ENCODE data around the gene ZBED1.

ZBED1 gene

GRCh38 chrX:2490634-2491033 lies 10.1 kb downstream of the ZBED1 start:
- no peak overlapping the region for H3K27ac ChIP-seq
- TF ChIP-seq CTCF (IDR thresholded peaks at IDR 0.05) (no peak), ZFX (IDR thresholded peaks at IDR 0.05; ENCODE audit: borderline replicate concordance) (no peak)

DNA sequence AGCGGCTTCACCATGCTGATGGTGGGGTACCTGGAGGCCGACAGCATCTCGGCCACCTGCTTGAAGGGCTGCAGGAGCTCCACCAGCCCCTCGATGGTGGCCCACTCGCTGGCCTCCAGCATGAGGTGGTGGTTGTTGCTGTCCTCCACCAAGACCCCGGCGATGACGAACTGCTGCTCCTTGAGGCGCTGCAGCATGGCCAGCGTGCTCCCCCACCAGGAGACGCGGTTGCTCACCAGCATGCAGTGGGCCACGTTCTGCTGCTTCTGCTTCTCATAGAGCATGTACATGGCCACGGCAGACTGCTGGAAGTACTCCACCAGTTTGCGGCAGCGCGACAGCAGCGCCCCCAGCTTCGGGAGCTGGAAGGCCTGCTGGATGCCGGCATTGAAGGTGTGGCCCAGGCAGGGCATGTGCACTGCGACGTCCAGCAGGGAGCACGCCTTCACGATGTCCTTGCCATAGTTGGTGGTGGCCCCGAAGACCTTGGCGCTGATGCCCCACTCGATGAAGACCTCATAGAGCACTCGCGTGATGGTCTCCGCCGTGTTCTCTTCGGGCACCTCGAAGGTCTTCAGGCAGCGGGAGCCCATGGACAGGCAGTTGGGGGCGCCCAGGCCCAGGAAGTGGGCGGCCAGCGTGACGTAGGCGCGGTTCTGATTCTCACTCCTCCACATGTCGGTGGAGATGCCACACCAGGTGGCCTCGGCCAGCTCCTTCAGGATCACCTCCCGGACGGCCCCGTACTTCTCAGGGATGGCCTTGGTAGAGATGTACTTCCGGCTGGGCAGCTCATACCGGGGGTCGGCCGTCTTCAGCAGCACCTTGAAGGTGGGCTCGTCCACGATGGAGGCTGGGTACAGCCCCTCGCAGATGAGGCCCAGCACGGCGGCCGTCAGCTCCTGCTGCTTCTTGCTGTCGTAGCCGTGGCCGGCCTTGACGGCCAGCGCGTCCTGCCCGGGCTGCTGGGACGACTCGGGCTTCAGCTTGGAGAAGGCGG lies 11.0 kb downstream of the ZBED1 start:
- H3K27ac ChIP-seq: no peak overlapping the region
- TF ChIP-seq CTCF (IDR thresholded peaks at IDR 0.05) (no peak), ZFX (IDR thresholded peaks at IDR 0.05; ENCODE audit: borderline replicate concordance) (no peak)

- TF ChIP-seq CTCF (IDR thresholded peaks at IDR 0.05): no peak
- TF ChIP-seq ZFX (IDR thresholded peaks at IDR 0.05; ENCODE audit: borderline replicate concordance): no peak
- H3K27ac ChIP-seq: no peak overlapping the region
These were observed 12.0 kb downstream of the ZBED1 start for GRCh38 chrX:2488621-2489285.

GRCh38 chrX:2487366-2487765 lies 13.4 kb downstream of the ZBED1 start:
- TF ChIP-seq CTCF (IDR thresholded peaks at IDR 0.05): no peak
- TF ChIP-seq ZFX (IDR thresholded peaks at IDR 0.05; ENCODE audit: borderline replicate concordance): no peak
- no peak overlapping the region for H3K27ac ChIP-seq

GRCh38 chrX:2486476-2487133 lies 14.2 kb downstream of the ZBED1 start:
- no peak overlapping the region for H3K27ac ChIP-seq
- TF ChIP-seq CTCF (IDR thresholded peaks at IDR 0.05) (no peak), ZFX (IDR thresholded peaks at IDR 0.05; ENCODE audit: borderline replicate concordance) (no peak)

DNA sequence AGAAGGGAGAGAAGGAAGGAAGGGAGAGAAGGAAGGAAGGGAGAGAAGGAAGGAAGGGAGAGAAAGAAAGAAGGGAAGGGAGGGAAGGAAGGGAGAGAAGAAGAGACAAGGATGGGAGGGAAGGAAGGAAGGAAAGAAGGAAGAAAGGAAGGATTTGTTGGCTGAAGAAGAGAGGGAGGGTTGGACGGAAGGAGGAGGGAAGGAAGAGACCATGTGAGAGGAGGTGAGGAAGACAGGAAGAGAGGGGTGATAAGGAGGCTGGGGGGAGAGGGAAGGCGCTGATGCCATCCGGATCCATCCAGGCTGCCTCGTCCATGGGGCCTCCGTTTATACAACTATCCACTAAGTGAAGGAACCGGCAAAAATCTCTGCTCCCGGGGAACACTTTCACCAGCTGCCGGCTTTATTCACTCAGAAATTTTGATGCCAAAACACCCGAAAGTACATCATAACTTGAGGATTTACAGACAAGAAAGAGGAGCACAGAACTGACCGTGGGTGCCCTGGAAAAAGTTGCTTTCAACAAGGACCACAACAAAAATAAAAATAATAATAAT lies 14.9 kb downstream of the ZBED1 start:
- no peak for TF ChIP-seq CTCF (IDR thresholded peaks at IDR 0.05)
- TF ChIP-seq ZFX (IDR thresholded peaks at IDR 0.05; ENCODE audit: borderline replicate concordance): no peak
- H3K27ac ChIP-seq: no peak overlapping the region
